H1 (cell line): Measurements from ENCODE around the gene BTNL8. TPM values are rescaled to one million over a fixed set of nuclear protein-coding genes. Genes with fewer than 3 reads are reported as not detected.

Experiments used
- CTCF ChIA-PET: fragments of 300-600 bp; sonication (Branson Sonifier 250); formaldehyde crosslinking; loops from one replicate; lab custom pipeline; 2021; ENCODE audit not compliant: partially characterized antibody; lab: Charles Lee
- POLR2A ChIA-PET: fragments of 300-600 bp; sonication (Branson Sonifier 250); formaldehyde crosslinking; loops from one replicate; lab custom pipeline; 2021; ENCODE audit warnings: inconsistent platforms; ENCODE audit not compliant: partially characterized antibody; lab: Charles Lee
- DNase-seq, 2 experiments: peaks; one replicate each; pipeline versions ENCODE4 v3.0.0 to v3.0.0-alpha.2; 2010 to 2022; ENCODE audit warnings: low spot score in 2 of 2, low read depth in 1 of 2, mixed read lengths in 1 of 2
- FAIRE-seq: peaks from 2 replicates; lab custom pipeline; 2011; peaks lifted over from hg19 to GRCh38; lab: Jason Lieb, UNC
- H2AFZ ChIP-seq: 2 replicates; pipeline ENCODE4 v1.8.1; 2012; ENCODE audit warnings: low read length, inconsistent platforms
- H2AK5ac ChIP-seq: 2 replicates; pipeline ENCODE4 v1.6.1; 2013; ENCODE audit warnings: low read depth, low read length
- H2BK120ac ChIP-seq: replicated peaks from 2 replicates; pipeline ENCODE3; 2013; ENCODE audit warnings: low read depth, low read length, inconsistent platforms
- H2BK12ac ChIP-seq: 2 replicates; pipeline ENCODE4 v1.6.1; 2013; ENCODE audit warnings: low read depth, low read length
- H2BK15ac ChIP-seq: 2 replicates; pipeline ENCODE4 v1.6.1; 2013; ENCODE audit warnings: low read length
- H2BK20ac ChIP-seq: 2 replicates; pipeline ENCODE4 v1.6.1; 2013; ENCODE audit warnings: low read length
- H2BK5ac ChIP-seq: 2 replicates; pipeline ENCODE4 v1.6.1; 2013; ENCODE audit warnings: low read depth, low read length
- H3K14ac ChIP-seq: 2 replicates; pipeline ENCODE4 v1.6.1; 2013; ENCODE audit warnings: inconsistent platforms; ENCODE audit not compliant: insufficient read length
- H3K18ac ChIP-seq: 2 replicates; pipeline ENCODE4 v1.6.1; 2013; ENCODE audit warnings: low read length; ENCODE audit errors: extremely low read depth
- H3K23ac ChIP-seq: 2 replicates; pipeline ENCODE4 v1.6.1; 2013; ENCODE audit warnings: inconsistent platforms; ENCODE audit not compliant: insufficient read length
- H3K23me2 ChIP-seq: 2 replicates; pipeline ENCODE4 v1.6.1; 2013; ENCODE audit warnings: low read depth, low read length
- H3K27ac ChIP-seq: 2 replicates; pipeline ENCODE4 v1.6.1; 2011; ENCODE audit warnings: low read depth, low read length, inconsistent platforms
- H3K27me3 ChIP-seq, 4 experiments: replicated peaks in 1 of 4; 1 replicate in 1 of 4; 2 replicates in 3 of 4; pipeline versions ENCODE4 v1.6.1 to v1.8.1; 2011 to 2013; ENCODE audit warnings: low read length in 3 of 4, mild to moderate bottlenecking in 3 of 4, inconsistent platforms in 2 of 4, mixed read lengths in 2 of 4, moderate library complexity in 1 of 4; ENCODE audit not compliant: control insufficient read depth in 3 of 4, insufficient read depth in 3 of 4; ENCODE audit errors: extremely low read depth in 1 of 4
- H3K36me3 ChIP-seq, 4 experiments: 2 replicates each; pipeline versions ENCODE4 v1.6.1 to v1.8.1; 2011 to 2013; ENCODE audit warnings: mild to moderate bottlenecking in 4 of 4, low read length in 3 of 4, moderate library complexity in 2 of 4, control low read depth in 1 of 4, inconsistent platforms in 1 of 4; ENCODE audit not compliant: insufficient read depth in 4 of 4, control insufficient read depth in 2 of 4
- H3K4ac ChIP-seq: replicated peaks from 2 replicates; pipeline ENCODE3; 2013; ENCODE audit warnings: low read length, low read depth, mixed read lengths, inconsistent platforms; ENCODE audit not compliant: insufficient read length
- H3K4me1 ChIP-seq, 4 experiments: replicated peaks in 1 of 4; 1 replicate in 1 of 4; 2 replicates in 3 of 4; pipeline versions ENCODE4 v1.6.1 to v1.8.1; 2011 to 2013; ENCODE audit warnings: low read length in 3 of 4, inconsistent platforms in 2 of 4, mixed read lengths in 1 of 4; ENCODE audit not compliant: insufficient read depth in 4 of 4, control insufficient read depth in 3 of 4
- H3K4me2 ChIP-seq, 2 experiments: 2 replicates each; pipeline versions ENCODE4 v1.6.1 to v1.8.1; 2011 to 2013; ENCODE audit warnings: low read depth in 2 of 2, low read length in 2 of 2, control low read depth in 1 of 2, inconsistent platforms in 1 of 2, mild to moderate bottlenecking in 1 of 2; ENCODE audit not compliant: insufficient read depth in 1 of 2
- H3K4me3 ChIP-seq, 4 experiments: fragments of 200-600, 300-600 bp in 1 of 4; sonication (generic), shearing (Covaris generic), sonication (Bioruptor Twin) in 1 of 4; 2 replicates each; pipeline versions ENCODE4 v1.5.1 to v1.8.1; 2011 to 2016; ENCODE audit warnings: low read length in 4 of 4, low read depth in 3 of 4, control low read depth in 2 of 4, inconsistent platforms in 2 of 4, mild to moderate bottlenecking in 2 of 4, mixed read lengths in 1 of 4, moderate library complexity in 1 of 4; ENCODE audit not compliant: insufficient read depth in 2 of 4; ENCODE audit errors: extremely low read depth in 1 of 4
- H3K56ac ChIP-seq: replicated peaks from 2 replicates; pipeline ENCODE3; 2013; ENCODE audit warnings: low read depth, mild to moderate bottlenecking, mixed read lengths, low read length, inconsistent platforms; ENCODE audit not compliant: insufficient read length
- H3K79me1 ChIP-seq: 2 replicates; pipeline ENCODE4 v1.6.1; 2013; ENCODE audit warnings: low read depth, low read length, control low read depth
- H3K79me2 ChIP-seq, 2 experiments: 2 replicates each; pipeline versions ENCODE4 v1.6.1 to v1.8.1; 2012 to 2013; ENCODE audit warnings: low read length in 2 of 2, mild to moderate bottlenecking in 2 of 2, inconsistent platforms in 1 of 2; ENCODE audit not compliant: insufficient read depth in 2 of 2, control insufficient read depth in 1 of 2
- H3K9ac ChIP-seq, 4 experiments: replicated peaks in 1 of 4; 1 replicate in 1 of 4; 2 replicates in 3 of 4; pipeline versions ENCODE4 v1.6.1 to v1.8.1; 2011 to 2013; ENCODE audit warnings: low read depth in 3 of 4, low read length in 3 of 4, control low read depth in 2 of 4, mild to moderate bottlenecking in 2 of 4, moderate library complexity in 2 of 4, inconsistent platforms in 1 of 4; ENCODE audit errors: extremely low read depth in 1 of 4
- H3K9me3 ChIP-seq, 2 experiments: 2 replicates each; pipeline versions ENCODE4 v1.6.1 to v1.8.1; 2012 to 2013; ENCODE audit warnings: mild to moderate bottlenecking in 2 of 2, moderate library complexity in 2 of 2, control low read depth in 1 of 2, inconsistent platforms in 1 of 2, low read depth in 1 of 2, low read length in 1 of 2, mixed read lengths in 1 of 2; ENCODE audit not compliant: insufficient read depth in 2 of 2
- H4K20me1 ChIP-seq, 2 experiments: replicated peaks in 1 of 2; 2 replicates each; pipeline versions ENCODE3 to v1.8.1; 2011 to 2013; ENCODE audit warnings: inconsistent platforms in 2 of 2, low read length in 2 of 2, mild to moderate bottlenecking in 1 of 2; ENCODE audit not compliant: insufficient read depth in 2 of 2, control insufficient read depth in 1 of 2
- H4K5ac ChIP-seq: 2 replicates; pipeline ENCODE4 v1.6.1; 2013; ENCODE audit warnings: low read length, low read depth, mixed read lengths, inconsistent platforms; ENCODE audit not compliant: insufficient read length
- H4K8ac ChIP-seq: 2 replicates; pipeline ENCODE4 v1.8.0; 2013; ENCODE audit warnings: mild to moderate bottlenecking, moderate library complexity, low read length, inconsistent platforms; ENCODE audit not compliant: insufficient read depth; ENCODE audit errors: extremely low read depth
- H4K91ac ChIP-seq: replicated peaks from 2 replicates; pipeline ENCODE3; 2013; ENCODE audit warnings: low read length, mixed read lengths, inconsistent platforms; ENCODE audit not compliant: insufficient read length
- BACH1 ChIP-seq: IDR thresholded peaks from 2 replicates; pipeline ENCODE4 v1.6.1; 2012; ENCODE audit warnings: low read length, improper control_type of control experiment
- BRCA1 ChIP-seq: IDR thresholded peaks from 2 replicates; pipeline ENCODE4 v1.6.1; 2012; ENCODE audit warnings: low read depth, low read length, improper control_type of control experiment
- CHD2 ChIP-seq: IDR thresholded peaks from 2 replicates; pipeline ENCODE4 v1.6.1; 2012; ENCODE audit warnings: low read length, improper control_type of control experiment
- CREB1 ChIP-seq: IDR thresholded peaks from 2 replicates; pipeline ENCODE4 v1.6.1; 2012; ENCODE audit warnings: inconsistent platforms
- EZH2 ChIP-seq: fragments of 200-600 bp; sonication (generic); IDR thresholded peaks from 2 replicates; pipeline ENCODE4 v1.7.1; 2012; ENCODE audit warnings: low read depth, mild to moderate bottlenecking, moderate library complexity, low read length, inconsistent platforms; ENCODE audit not compliant: severe bottlenecking
- FOSL1 ChIP-seq: IDR thresholded peaks from 2 replicates; pipeline ENCODE4 v1.6.1; 2011; ENCODE audit warnings: mild to moderate bottlenecking, low read depth, low read length, moderate library complexity; ENCODE audit not compliant: insufficient read depth
- HDAC2 ChIP-seq, 2 experiments: fragments of 300-600 bp in 1 of 2; sonication (generic) in 1 of 2; IDR thresholded peaks; 2 replicates each; pipeline ENCODE4 v1.6.1; 2011 to 2012; ENCODE audit warnings: low read depth in 2 of 2, low read length in 2 of 2, mild to moderate bottlenecking in 2 of 2, moderate library complexity in 2 of 2, borderline replicate concordance in 1 of 2, inconsistent platforms in 1 of 2
- JUND ChIP-seq: IDR thresholded peaks from 2 replicates; pipeline ENCODE4 v1.6.1; 2011; ENCODE audit warnings: mild to moderate bottlenecking, improper control_type of control experiment, low read length
- KDM4A ChIP-seq: IDR thresholded peaks from one replicate; pipeline ENCODE4 v1.7.1; 2012; ENCODE audit warnings: low read depth, mild to moderate bottlenecking, moderate library complexity, low read length, inconsistent platforms; ENCODE audit not compliant: severe bottlenecking
- MAFK ChIP-seq: IDR thresholded peaks from 2 replicates; pipeline ENCODE4 v1.6.1; 2012; ENCODE audit warnings: low read depth, mild to moderate bottlenecking, improper control_type of control experiment, low read length
- NANOG ChIP-seq: IDR thresholded peaks from 2 replicates; pipeline ENCODE4 v1.6.1; 2011; ENCODE audit warnings: low read length, low read depth, mild to moderate bottlenecking, inconsistent platforms; ENCODE audit not compliant: insufficient read depth, poor library complexity, severe bottlenecking
- SAP30 ChIP-seq: fragments of 300-600 bp; sonication (generic); IDR thresholded peaks from 2 replicates; pipeline ENCODE4 v1.7.1; 2012; ENCODE audit warnings: low read length, moderate library complexity, mild to moderate bottlenecking, inconsistent platforms; ENCODE audit not compliant: insufficient read depth, insufficient replicate concordance
- SP1 ChIP-seq: IDR thresholded peaks from 2 replicates; pipeline ENCODE4 v1.6.1; 2011; ENCODE audit warnings: low read depth, low read length
- TAF1 ChIP-seq: IDR thresholded peaks from 2 replicates; pipeline ENCODE4 v1.6.1; 2011; ENCODE audit warnings: mild to moderate bottlenecking, low read depth, low read length
- ZNF274 ChIP-seq: IDR thresholded peaks from 2 replicates; pipeline ENCODE4 v1.7.0; 2012; ENCODE audit warnings: low read length, borderline replicate concordance; ENCODE audit errors: extremely low read depth
- WGBS, 2 experiments: shearing (Covaris generic) in 1 of 2; methylation state at CpG; one replicate each; pipeline versions ENCODE4 v1.1.6 to v1.1.7; 2013 to 2015; ENCODE audit warnings: low lambda C conversion rate in 2 of 2, mixed read lengths in 2 of 2, inconsistent platforms in 1 of 2, low coverage in 1 of 2, missing lambda C conversion rate in 1 of 2; ENCODE audit not compliant: insufficient replicate concordance in 2 of 2, insufficient coverage in 1 of 2, insufficient read length in 1 of 2; ENCODE audit errors: extremely low coverage in 1 of 2, missing lambda C conversion rate in 1 of 2; 5-methylcytosine and 5-hydroxymethylcytosine counted together
- polyA plus RNA-seq, 7 experiments: library from polyadenylated mRNA; depleted of rRNA in 3 of 7; stranded (reverse) in 5 of 7; unstranded in 2 of 7; fragments of >200 nt in 5 of 7; fragments of 200-250 nt in 2 of 7; gene quantifications; 1 replicate in 5 of 7; 2 replicates in 1 of 7; 4 replicates in 1 of 7; pipeline versions ENCODE4 v1.2.1 to v1.2.3, GENCODE V29; 2011 to 2013; ENCODE audit warnings: missing spikeins in 2 of 7, mixed read lengths in 2 of 7
- total RNA-seq: library from RNA; stranded (reverse); fragmentation: NEBNext Ultra II Directional; extraction: Animal tissue kit (Norgen Biotek cat#: 25700); gene quantifications from 2 replicates; pipeline ENCODE4 v1.2.1, GENCODE V29; 2021

Gene BTNL8
- total and polyA plus RNA-seq, 2 of the 8 experiments (the other 6 are each of a cell fraction or from before 2014, with no cell fraction given): 0.32 to 0.48 TPM

GRCh38 chr5:180970336-180970735 is 71.4 kb downstream of the BTNL8 start:
- no peak overlapping the region for H2AFZ ChIP-seq
- 96% methylated on average over 26 of the region's 31 CpGs; no CpG with 5 or more reads in 1 of the 2 experiments for WGBS, 2 experiments
- no peak overlapping the region for H3K9ac ChIP-seq
- no peak overlapping the region for H4K5ac ChIP-seq
- H3K9me3 ChIP-seq: peaks cover 22 to 35% of the 10 kb centered on the region in 2 experiments; a peak in 3 of 4 replicates
- no peaks in the 10 kb centered on the region for H3K27me3 ChIP-seq
- H4K91ac ChIP-seq: no peak overlapping the region
- H3K4me3 ChIP-seq: no peak overlapping the region
- ChIA-PET POLR2A (no interaction called here), CTCF (no interaction called here)
- H2BK12ac ChIP-seq: no peak overlapping the region
- H2BK5ac ChIP-seq: no peak overlapping the region
- H3K56ac ChIP-seq: no peak overlapping the region
- no peak overlapping the region for H2BK20ac ChIP-seq
- H3K18ac ChIP-seq: no peak overlapping the region
- H2BK120ac ChIP-seq: no peak overlapping the region
- no peak overlapping the region for H2BK15ac ChIP-seq
- H3K79me2 ChIP-seq: no peaks in the 10 kb centered on the region
- H3K36me3 ChIP-seq: no peaks in the 10 kb centered on the region
- H4K8ac ChIP-seq: no peak overlapping the region
- no peaks in the 10 kb centered on the region for H3K23me2 ChIP-seq
- no peaks in the 10 kb centered on the region for H3K4me1 ChIP-seq
- H3K4ac ChIP-seq: no peak overlapping the region
- no peak overlapping the region for H3K14ac ChIP-seq
- H4K20me1 ChIP-seq: no peaks in the 10 kb centered on the region
- H3K27ac ChIP-seq: no peak overlapping the region
- no peaks in the 10 kb centered on the region for H3K79me1 ChIP-seq
- no peak overlapping the region for H3K23ac ChIP-seq
- no peak for DNase-seq
- no peak overlapping the region for H2AK5ac ChIP-seq
- FAIRE-seq: no peak
- H3K4me2 ChIP-seq: no peak overlapping the region
- TF ChIP-seq TAF1 (no peak), JUND (no peak), CREB1 (no peak), EZH2 (no peak), FOSL1 (no peak), HDAC2 (IDR thresholded peaks at IDR 0.05; ENCODE audit: borderline replicate concordance in 1 of 2, low read depth in 2 of 2, low read length in 2 of 2) (no peak), SP1 (no peak), MAFK (no peak), KDM4A (no peak), BACH1 (no peak), CHD2 (no peak), BRCA1 (no peak), ZNF274 (no peak), NANOG (no peak), SAP30 (no peak)
